IMR-90 (cell line): ENCODE results near the gene INF2. TPM values are rescaled to one million over a fixed set of nuclear protein-coding genes. Genes with fewer than 3 reads are reported as not detected.

ENCODE experiments used
- ATAC-seq: fragments of 200-7000 bp; cut with Tn5 transposase; 2 replicates; pipeline ENCODE4 v1.9.1; 2020; ENCODE audit warnings: low read depth, mild to moderate bottlenecking, moderate library complexity
- BruUV-seq: library from RNA; stranded (reverse); fragments of 400-500 nt; replicated peaks from 2 replicates; lab custom pipeline; 2021; lab: Mats Ljungman, UMichigan
- CTCF ChIA-PET: fragments of 300-600 bp; formaldehyde crosslinking; extraction: SDS; loops from one replicate; lab custom pipeline; 2021; ENCODE audit warnings: antibody characterized with exemption; lab: Yijun Ruan, JAX
- POLR2A ChIA-PET: fragments of 300-600 bp; sonication (Branson Sonifier 250); formaldehyde crosslinking; loops from one replicate; lab custom pipeline; 2022; ENCODE audit warnings: antibody characterized with exemption; ENCODE audit not compliant: unreplicated experiment; lab: Charles Lee
- DNase-seq: peaks from one replicate; pipeline ENCODE4 v3.0.0; 2013
- H2AFZ ChIP-seq: replicated peaks from 2 replicates; pipeline ENCODE3; 2013; ENCODE audit warnings: low read length, mild to moderate bottlenecking; ENCODE audit not compliant: poor library complexity
- H2AK5ac ChIP-seq: 2 replicates; pipeline ENCODE4 v1.6.1; 2013; ENCODE audit warnings: low read depth, low read length, inconsistent platforms
- H2AK9ac ChIP-seq: replicated peaks from 2 replicates; pipeline ENCODE3; 2013; ENCODE audit warnings: mild to moderate bottlenecking, low read depth, low read length, moderate library complexity; ENCODE audit not compliant: poor library complexity
- H2BK120ac ChIP-seq: 2 replicates; pipeline ENCODE4 v1.6.1; 2013; ENCODE audit warnings: low read depth, low read length, inconsistent platforms
- H2BK15ac ChIP-seq: 3 replicates; pipeline ENCODE4 v1.6.1; 2013; ENCODE audit warnings: low read depth, low read length, inconsistent platforms
- H2BK20ac ChIP-seq: 2 replicates; pipeline ENCODE4 v1.6.1; 2013; ENCODE audit warnings: low read depth, mild to moderate bottlenecking, inconsistent platforms, low read length, moderate library complexity
- H2BK5ac ChIP-seq: 2 replicates; pipeline ENCODE4 v1.6.1; 2013; ENCODE audit warnings: mild to moderate bottlenecking, low read depth, low read length, inconsistent platforms; ENCODE audit not compliant: poor library complexity, severe bottlenecking
- H3K14ac ChIP-seq: replicated peaks from 2 replicates; pipeline ENCODE4 v1.6.1; 2013; ENCODE audit warnings: low read depth, low read length, inconsistent platforms
- H3K18ac ChIP-seq: 2 replicates; pipeline ENCODE4 v1.6.1; 2013; ENCODE audit warnings: low read depth, low read length, control low read depth
- H3K23ac ChIP-seq: 2 replicates; pipeline ENCODE4 v1.6.1; 2013; ENCODE audit warnings: low read depth, low read length, inconsistent platforms
- H3K27ac ChIP-seq: 2 replicates; pipeline ENCODE4 v1.5.1; 2013; ENCODE audit warnings: mild to moderate bottlenecking, control low read depth, low read length; ENCODE audit not compliant: insufficient read depth
- H3K27me3 ChIP-seq: 2 replicates; pipeline ENCODE4 v1.6.1; 2013; ENCODE audit warnings: low read length; ENCODE audit not compliant: control insufficient read depth, insufficient read depth
- H3K36me3 ChIP-seq: 2 replicates; pipeline ENCODE4 v1.6.1; 2013; ENCODE audit warnings: low read length, mixed read lengths; ENCODE audit not compliant: control insufficient read depth, insufficient read depth
- H3K4ac ChIP-seq: 2 replicates; pipeline ENCODE4 v1.6.1; 2013; ENCODE audit warnings: low read depth, low read length, inconsistent platforms
- H3K4me1 ChIP-seq: 2 replicates; pipeline ENCODE4 v1.6.1; 2013; ENCODE audit warnings: low read length, mixed read lengths; ENCODE audit not compliant: control insufficient read depth, insufficient read depth
- H3K4me2 ChIP-seq: 2 replicates; pipeline ENCODE4 v1.6.1; 2013; ENCODE audit warnings: low read depth, mild to moderate bottlenecking, control low read depth, low read length, moderate library complexity
- H3K4me3 ChIP-seq: 2 replicates; pipeline ENCODE4 v1.5.1; 2013; ENCODE audit warnings: low read depth, mild to moderate bottlenecking, control low read depth, low read length, moderate library complexity; ENCODE audit not compliant: insufficient read depth
- H3K56ac ChIP-seq: 2 replicates; pipeline ENCODE4 v1.6.1; 2013; ENCODE audit warnings: low read length, inconsistent platforms; ENCODE audit not compliant: insufficient read depth; ENCODE audit errors: extremely low read depth
- H3K79me1 ChIP-seq, 2 experiments: 2 replicates each; pipeline ENCODE4 v1.6.1; 2013; ENCODE audit warnings: low read length in 2 of 2, inconsistent platforms in 1 of 2, low read depth in 1 of 2
- H3K9ac ChIP-seq: 2 replicates; pipeline ENCODE4 v1.6.1; 2013; ENCODE audit warnings: low read depth, low read length, control low read depth
- H3K9me1 ChIP-seq: 2 replicates; pipeline ENCODE4 v1.6.1; 2013; ENCODE audit warnings: low read length, inconsistent platforms; ENCODE audit not compliant: insufficient read depth
- H3K9me3 ChIP-seq: 2 replicates; pipeline ENCODE4 v1.6.1; 2013; ENCODE audit warnings: low read length; ENCODE audit not compliant: control insufficient read depth, insufficient read depth
- H4K20me1 ChIP-seq: 2 replicates; pipeline ENCODE4 v1.6.1; 2013; ENCODE audit warnings: low read length, inconsistent platforms; ENCODE audit not compliant: insufficient read depth
- H4K5ac ChIP-seq: 2 replicates; pipeline ENCODE4 v1.6.1; 2013; ENCODE audit warnings: mild to moderate bottlenecking, low read depth, low read length, control low read depth
- H4K8ac ChIP-seq, 2 experiments: 2 replicates each; pipeline ENCODE4 v1.6.1; 2013; ENCODE audit warnings: low read depth in 2 of 2, low read length in 2 of 2, control low read depth in 1 of 2, inconsistent platforms in 1 of 2
- H4K91ac ChIP-seq: 2 replicates; pipeline ENCODE4 v1.6.1; 2013; ENCODE audit warnings: low read depth, low read length, inconsistent platforms; ENCODE audit not compliant: insufficient read depth
- POLR2A ChIP-seq: IDR thresholded peaks from 2 replicates; pipeline ENCODE4 v1.6.1; 2012; ENCODE audit warnings: mild to moderate bottlenecking, low read depth, low read length
- WGBS, 2 experiments: methylation state at CpG; one replicate each; pipeline versions ENCODE4 v1.1.5 to v1.1.7; 2013; ENCODE audit warnings: missing lambda C conversion rate in 2 of 2; ENCODE audit not compliant: insufficient read length in 1 of 2; ENCODE audit errors: extremely low coverage in 2 of 2; 5-methylcytosine and 5-hydroxymethylcytosine counted together
- dilution Hi-C: fragments of 300-500 bp; cut with HindIII; formaldehyde crosslinking; loops from one replicate; pipeline ENCODE4 v1.14.3; 2018; ENCODE audit warnings: low sequenced_read_pairs; ENCODE audit not compliant: unreplicated experiment
- in situ Hi-C: fragments of 300-500 bp; cut with MboI; formaldehyde crosslinking; loops from 3 replicates; pipeline ENCODE4 v1.14.3; 2019; ENCODE audit warnings: low sequenced_read_pairs, inconsistent platforms, mixed read lengths
- intact Hi-C: fragments of 100-400 bp; cut with micrococcal nuclease; formaldehyde crosslinking; loops from 2 replicates; pipeline ENCODE4 v1.10.0; 2022
- polyA plus RNA-seq, 3 experiments: library from polyadenylated mRNA; depleted of rRNA; stranded (reverse); fragments of >200 nt; gene quantifications; 2 replicates each; pipeline ENCODE4 v1.2.3, GENCODE V29; 2012; ENCODE audit warnings: low replicate concordance in 1 of 3
- total RNA-seq: library from RNA; depleted of rRNA; stranded (reverse); fragments of >200 nt; gene quantifications from 2 replicates; pipeline ENCODE4 v1.2.3, GENCODE V29; 2012

INF2 gene
- total and polyA plus RNA-seq, 2 of the 4 experiments (the other 2 are of a cell fraction), result 16.8 to 62.1 TPM

DNA sequence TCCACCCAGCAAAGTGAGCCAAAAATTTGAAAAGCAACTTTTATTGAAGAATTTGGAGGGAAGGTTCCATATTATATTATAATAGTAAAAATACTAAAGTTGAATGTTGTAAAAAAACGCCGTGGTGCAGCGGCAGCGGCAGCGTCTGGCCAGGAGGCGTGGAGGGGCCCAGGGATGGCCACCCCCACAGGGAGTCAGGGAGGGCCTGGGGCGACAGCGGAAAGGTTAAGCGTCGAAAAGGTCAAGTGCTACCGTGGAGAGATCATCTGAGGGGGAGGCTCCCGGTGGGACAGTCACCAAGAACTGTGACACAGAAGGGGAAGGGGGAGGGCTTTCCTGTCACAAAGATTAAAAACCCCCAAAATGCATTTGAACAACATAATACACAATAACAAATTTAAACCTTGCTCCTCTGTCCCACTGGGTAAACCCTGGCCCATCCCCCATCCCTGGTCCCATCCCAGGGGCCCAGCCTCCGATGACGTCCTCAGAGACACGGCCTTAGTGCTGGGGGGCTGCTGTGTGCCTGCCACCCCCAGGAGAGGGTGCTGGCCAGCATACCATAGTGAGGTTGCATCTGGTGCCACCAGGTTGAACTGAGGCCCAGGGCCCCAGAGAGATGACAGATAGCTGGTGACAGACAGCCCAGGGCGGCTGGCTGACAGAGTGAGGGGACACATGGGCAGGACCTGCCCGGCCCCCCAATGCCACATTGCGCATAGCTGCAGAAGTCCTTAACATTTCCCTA is 80.1 kb downstream of the INF2 start:
- Histone ChIP-seq H3K56ac (no peak overlapping the region), H3K27me3 (no peaks in the 10 kb centered on the region), H4K8ac (no peak overlapping the region), H3K4me1 (peaks cover 5% of the 10 kb centered on the region), H2BK20ac (no peak overlapping the region), H3K14ac (no peak overlapping the region), H3K4ac (no peak overlapping the region), H3K79me1 (peaks cover 0 to 6% of the 10 kb centered on the region in 2 experiments; a peak in 1 of 4 replicates), H3K9ac (no peak overlapping the region), H3K23ac (no peak overlapping the region), H4K5ac (no peak overlapping the region), H3K9me1 (no peaks in the 10 kb centered on the region), H2AK9ac (no peak overlapping the region), H3K4me2 (no peak overlapping the region), H2BK15ac (no peak overlapping the region), H2AK5ac (no peak overlapping the region), H3K36me3 (peaks cover 40% of the 10 kb centered on the region), H3K18ac (no peak overlapping the region), H4K20me1 (peaks cover 18% of the 10 kb centered on the region), H2BK5ac (no peak overlapping the region), H3K4me3 (no peak overlapping the region), H4K91ac (no peak overlapping the region), H2BK120ac (no peak overlapping the region), H3K9me3 (no peaks in the 10 kb centered on the region; the same call in 1 of the 2 replicates), H3K27ac (no peak overlapping the region), H2AFZ (peak overlapping the region; percentile 75)
- 93% methylated on average over 5 of the region's 18 CpGs; no CpG with 5 or more reads in 1 of the 2 experiments for WGBS, 2 experiments
- intact Hi-C loops (no loop called here), in situ Hi-C loops (loop anchor here (5.0 kb wide), 1 partner anchor 53 kb away; no protein-coding TSS in a partner anchor), dilution Hi-C loops (no loop called here)
- POLR2A ChIA-PET, result no interaction called here
- TSS peak; percentile 96 for BruUV-seq
- ATAC-seq, result no peak
- CTCF ChIA-PET, result interaction anchor here (0.6 to 1.6 kb wide), 2 partner anchors 58 to 267 kb away, joined by 4 read pairs; no protein-coding TSS in a partner anchor
- DNase-seq, result no peak
- TF ChIP-seq POLR2A, result no peak
